Measurements from ENCODE around the gene WWC2. TPM values are rescaled to one million over a fixed set of nuclear protein-coding genes. Genes with fewer than 3 reads are reported as not detected.

Gene WWC2
- 10.6 and 11.8 TPM in 2 replicates for total RNA-seq

GRCh38 chr4:183098723-183099536 is at the start of gene WWC2:
Gene WWC2, plus strand, starts transcription at chr4:183099257. Its CDS starts 235 bp downstream, at chr4:183099492.

DNA sequence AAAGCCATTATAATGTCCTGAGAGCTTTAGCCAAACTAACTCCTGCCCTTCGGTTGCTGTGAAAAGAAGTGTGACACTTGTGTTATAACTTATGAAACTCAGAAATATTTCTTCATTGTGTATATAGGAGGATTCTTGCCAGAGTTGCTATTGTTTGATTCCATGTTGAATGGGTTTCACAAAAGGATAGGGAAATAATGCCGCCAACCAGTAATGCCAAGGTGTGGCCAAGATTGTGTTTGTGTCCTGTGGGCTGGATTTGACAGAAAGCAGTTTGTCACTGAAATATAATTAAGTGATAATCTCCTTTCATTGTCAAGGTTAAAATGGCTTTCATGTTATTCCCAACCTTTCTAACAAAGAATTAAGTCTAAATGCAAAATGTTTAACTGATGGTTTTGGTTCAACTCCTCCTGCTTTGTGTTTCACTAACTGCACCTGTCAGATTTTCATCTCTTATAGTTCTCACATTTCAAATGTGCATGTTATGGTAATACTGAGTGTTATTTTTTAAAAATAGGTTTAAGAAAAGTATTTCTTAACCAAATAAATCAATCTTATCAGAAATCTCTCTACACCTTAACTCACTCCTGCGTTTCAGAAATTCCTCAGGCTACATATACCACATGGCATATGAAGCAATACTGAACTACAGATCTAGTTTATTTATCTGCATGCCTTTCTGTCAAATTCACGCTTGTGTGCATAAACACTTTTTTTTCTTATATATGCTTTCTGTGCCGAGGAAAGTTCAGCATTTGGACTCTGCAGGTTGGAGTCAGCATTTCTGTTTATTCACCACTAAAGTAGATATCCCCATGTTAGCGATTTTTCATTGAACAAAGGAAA is 221.4 kb downstream of the WWC2 start, which contains the start of gene CLDN22:
Gene CLDN22 (minus strand): TSS at position 66 of the 849 bp plus-strand sequence. CDS start 58 bp downstream, at position 8.

GRCh38 chr4:183322326-183322725 is 223.3 kb downstream of the WWC2 start, which contains the start of gene CLDN24:
Gene CLDN24, minus strand, starts transcription at chr4:183322426. Its CDS starts 0 bp downstream, at chr4:183322426.

Other genes starting within 250 kb of the WWC2 start
- gene DCTD, start 181.9 kb upstream of the WWC2 start, total RNA-seq: 66.8 and 72.2 TPM in 2 replicates
- not detected in 2 replicates for gene CLDN22, start 221.0 kb downstream of the WWC2 start, total RNA-seq
- gene CLDN24, start 223.2 kb downstream of the WWC2 start, total RNA-seq: not detected in 2 replicates